Mucosa of descending colon (tissue), 3 donors: ENCODE measurements around the gene MBD4. TPM values are rescaled to one million over a fixed set of nuclear protein-coding genes. Genes with fewer than 3 reads are reported as not detected.

Source experiments
- ATAC-seq: fragments of 200-7000 bp; cut with Tn5 transposase; one replicate; pipeline ENCODE4 v1.9.1; 2020; ENCODE audit warnings: mild to moderate bottlenecking, moderate library complexity
- DNase-seq, 3 donors: peaks; one replicate each; pipeline ENCODE4 v3.0.0-alpha.2; 2020
- H3K36me3 ChIP-seq: fragments of 200-600 bp; one replicate; pipeline ENCODE4 v1.8.0; 2021; ENCODE audit warnings: low read depth, mild to moderate bottlenecking
- H3K4me1 ChIP-seq: fragments of 200-600 bp; one replicate; pipeline ENCODE4 v1.8.0; 2021; ENCODE audit warnings: low read depth, mild to moderate bottlenecking
- H3K4me3 ChIP-seq: fragments of 200-600 bp; one replicate; pipeline ENCODE4 v1.8.0; 2021; ENCODE audit warnings: mild to moderate bottlenecking
- H3K9me3 ChIP-seq: fragments of 200-600 bp; one replicate; pipeline ENCODE4 v1.8.0; 2021; ENCODE audit warnings: mild to moderate bottlenecking
- CTCF ChIP-seq: fragments of 200-600 bp; IDR thresholded peaks from one replicate; pipeline ENCODE4 v1.8.0; 2022; ENCODE audit warnings: antibody characterized with exemption, mild to moderate bottlenecking
- intact Hi-C, 2 donors: fragments of 100-400 bp; cut with DNase I in 1 of 2; cut with micrococcal nuclease in 1 of 2; formaldehyde crosslinking; loops; one replicate each; pipeline versions ENCODE4 v1.11.0 to v1.11.1; 2022; cut with DNase I, micrococcal nuclease
- total RNA-seq, 3 donors: library from RNA; stranded (reverse); fragmentation: NEBNext Ultra II Directional in 2 of 3; extraction: Animal tissue kit (Norgen Biotek cat#: 25700) in 2 of 3; gene quantifications; one replicate each; pipeline versions ENCODE4 v1.2.1 to v1.2.4, GENCODE V29; 2021 to 2023
- donor health status: DM: no; HTN: no; CAD: no; lungs with moderate emphysema.
- donor health status: DM: no; HTN: no; CAD: no.
- donor health status: DM: no; HTN: yes; CAD: no.

MBD4 gene
- total RNA-seq, 3 donors from 2014 or later, result 26.6 to 30.6 (median 27.2) TPM

DNA sequence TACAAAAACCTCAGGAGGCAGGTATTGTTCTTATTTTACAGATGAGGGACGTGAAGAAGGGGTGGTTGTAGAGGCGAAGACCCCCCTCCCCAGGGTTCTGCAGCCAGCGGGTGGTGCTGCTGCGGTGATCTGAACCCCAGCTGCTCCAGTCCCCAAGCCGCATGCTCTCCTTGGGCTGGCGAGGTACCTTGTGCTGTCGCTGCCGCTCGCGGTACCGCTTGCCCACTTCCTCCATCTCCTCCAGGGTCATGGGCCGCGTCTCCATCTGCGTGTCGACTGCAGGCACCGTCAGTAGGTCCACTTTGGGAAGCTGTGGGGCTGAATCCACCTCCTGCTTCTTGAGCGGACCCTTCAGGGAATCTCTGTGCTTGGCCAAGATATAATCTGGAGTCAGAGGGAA, 28.8 kb downstream of the MBD4 start:
- H3K9me3 ChIP-seq, result no peaks in the 10 kb centered on the region
- DNase-seq, result no peak
- no peak for TF ChIP-seq CTCF
- ATAC-seq, result no peak
- H3K4me3 ChIP-seq, result no peak overlapping the region
- intact Hi-C loops, result no loop called here
- H3K36me3 ChIP-seq, result no peaks in the 10 kb centered on the region
- peaks cover 5% of the 10 kb centered on the region for H3K4me1 ChIP-seq

DNA sequence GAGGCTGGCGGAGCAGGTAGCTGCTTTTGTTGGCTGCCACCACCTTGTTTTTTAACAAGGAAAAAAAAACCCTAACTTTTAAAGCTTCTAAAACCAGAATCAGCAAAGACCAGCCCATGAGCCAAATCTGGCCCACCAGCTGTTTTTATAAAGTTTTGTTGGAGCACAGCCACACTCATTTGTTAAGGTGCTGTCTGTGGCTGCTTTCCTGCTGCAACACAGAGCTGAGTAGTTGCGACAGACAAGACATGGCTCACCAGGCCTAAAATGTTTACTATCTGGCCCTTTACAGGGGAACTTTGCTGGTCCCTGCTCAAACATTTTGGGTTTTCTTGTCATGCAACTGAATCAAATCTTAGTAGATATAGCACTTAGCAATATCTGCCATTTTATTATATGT, 30.2 kb downstream of the MBD4 start:
- TF ChIP-seq CTCF, result no peak

GRCh38 chr3:129404610-129405009, 35.1 kb downstream of the MBD4 start:
- intact Hi-C loops, result no loop called here
- ATAC-seq (no peak), DNase-seq (no peak)
- Histone ChIP-seq H3K4me1 (no peaks in the 10 kb centered on the region), H3K36me3 (no peaks in the 10 kb centered on the region), H3K9me3 (no peaks in the 10 kb centered on the region), H3K4me3 (no peak overlapping the region)
- TF ChIP-seq CTCF, result no peak

More for the DNA sequence above, 30.2 kb downstream of the MBD4 start:
- Histone ChIP-seq H3K4me3 (no peak overlapping the region), H3K9me3 (no peaks in the 10 kb centered on the region), H3K36me3 (no peaks in the 10 kb centered on the region), H3K4me1 (peaks cover 5% of the 10 kb centered on the region)
- intact Hi-C loops, result no loop called here
- DNase-seq (no peak), ATAC-seq (no peak)

DNA sequence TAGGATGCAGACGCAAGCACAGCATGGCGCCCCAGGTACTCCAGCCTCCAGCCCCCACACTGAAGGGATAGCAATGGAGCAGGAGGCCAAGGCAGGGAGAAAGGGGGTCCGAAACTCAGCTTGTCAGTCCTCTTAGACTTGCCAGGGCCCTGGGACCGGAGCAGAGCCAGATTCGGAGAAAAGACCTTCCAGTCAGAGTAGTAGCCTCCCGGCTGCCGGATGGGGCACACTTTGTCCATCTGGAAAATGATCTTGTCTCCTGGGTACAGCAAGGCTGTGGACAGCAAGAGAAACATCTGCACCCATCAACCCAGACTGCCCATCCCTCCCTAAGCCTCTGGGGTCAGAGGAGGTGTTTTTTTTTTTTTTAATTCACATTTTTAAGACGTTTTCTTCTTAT, 35.6 kb downstream of the MBD4 start:
- no peak overlapping the region for H3K4me3 ChIP-seq
- no peaks in the 10 kb centered on the region for H3K9me3 ChIP-seq
- DNase-seq (no peak), ATAC-seq (no peak)
- intact Hi-C loops, result no loop called here
- no peaks in the 10 kb centered on the region for H3K36me3 ChIP-seq
- H3K4me1 ChIP-seq, result no peaks in the 10 kb centered on the region
- no peak for TF ChIP-seq CTCF

DNA sequence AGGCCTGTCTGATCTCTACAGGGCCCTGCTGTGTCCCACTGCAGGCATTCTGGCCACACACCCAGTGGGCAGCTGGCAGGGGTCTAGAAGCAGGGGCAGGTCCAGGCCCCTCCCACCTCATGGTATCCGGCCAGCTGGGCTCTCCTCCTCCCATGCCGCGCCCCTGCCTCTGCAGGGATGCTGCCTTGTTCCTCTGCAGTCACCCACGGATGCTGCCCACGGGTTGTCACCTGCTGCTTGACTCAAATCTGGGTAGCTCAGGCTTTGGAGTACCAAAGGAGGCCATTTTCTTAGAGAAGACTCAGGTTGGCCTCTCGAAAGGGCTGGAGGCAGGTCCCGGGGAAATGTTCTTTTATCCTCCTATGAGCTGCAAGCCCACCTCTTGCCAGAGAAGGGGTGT, 36.3 kb downstream of the MBD4 start:
- H3K4me3 ChIP-seq, result no peak overlapping the region
- no peaks in the 10 kb centered on the region for H3K36me3 ChIP-seq
- no peaks in the 10 kb centered on the region for H3K9me3 ChIP-seq
- DNase-seq, result no peak
- no peak for ATAC-seq
- no peak for TF ChIP-seq CTCF
- intact Hi-C loops, result no loop called here
- peaks cover under 1% of the 10 kb centered on the region for H3K4me1 ChIP-seq

GRCh38 chr3:129402616-129403015, 37.1 kb downstream of the MBD4 start:
- ATAC-seq (no peak), DNase-seq (no peak)
- no peaks in the 10 kb centered on the region for H3K36me3 ChIP-seq
- H3K9me3 ChIP-seq, result no peaks in the 10 kb centered on the region
- no peak for TF ChIP-seq CTCF
- intact Hi-C loops, result no loop called here
- peaks cover 7% of the 10 kb centered on the region for H3K4me1 ChIP-seq
- H3K4me3 ChIP-seq, result no peak overlapping the region
